Lower leg skin (tissue), 4 donors: ENCODE results near the gene MPL. TPM values are rescaled to one million over a fixed set of nuclear protein-coding genes. Genes with fewer than 3 reads are reported as not detected.

ENCODE experiments used
- DNase-seq, 2 donors: peaks; one replicate each; pipeline ENCODE4 v3.0.0-alpha.2; 2019; ENCODE audit warnings: low spot score in 2 of 2
- H3K4me3 ChIP-seq: fragments of 200-600 bp; sonication (generic); 2 replicates; pipeline ENCODE4 v1.5.1; 2017; ENCODE audit warnings: mild to moderate bottlenecking, low read depth; ENCODE audit not compliant: poor library complexity, severe bottlenecking
- CTCF ChIP-seq, 3 donors: fragments of 450-650 bp; IDR thresholded peaks; one replicate each; pipeline ENCODE4 v1.5.1; 2016; ENCODE audit warnings: antibody characterized with exemption in 3 of 3, mild to moderate bottlenecking in 3 of 3, moderate library complexity in 2 of 3
- POLR2A ChIP-seq, 2 donors: fragments of 450-650 bp; IDR thresholded peaks; one replicate each; pipeline ENCODE4 v1.6.1; 2016 to 2017; ENCODE audit warnings: antibody characterized with exemption in 2 of 2, mild to moderate bottlenecking in 1 of 2, moderate library complexity in 1 of 2
- WGBS, 2 donors: methylation state at CpG; one replicate each; pipeline ENCODE4 v1.1.5; 2018; 5-methylcytosine and 5-hydroxymethylcytosine counted together
- intact Hi-C: fragments of 100-400 bp; cut with DNase I; formaldehyde crosslinking; loops from one replicate; pipeline ENCODE4 v1.15.0; 2023; ENCODE audit warnings: low total_unique reads
- total RNA-seq, 4 donors: library from RNA; depleted of rRNA; stranded (reverse); fragments of >200 nt; gene quantifications; one replicate each; pipeline ENCODE4 v1.1.0, GENCODE V29; 2016

The MPL gene
- total RNA-seq, 4 donors from 2014 or later: 0.15 TPM; not detected in 3

DNA sequence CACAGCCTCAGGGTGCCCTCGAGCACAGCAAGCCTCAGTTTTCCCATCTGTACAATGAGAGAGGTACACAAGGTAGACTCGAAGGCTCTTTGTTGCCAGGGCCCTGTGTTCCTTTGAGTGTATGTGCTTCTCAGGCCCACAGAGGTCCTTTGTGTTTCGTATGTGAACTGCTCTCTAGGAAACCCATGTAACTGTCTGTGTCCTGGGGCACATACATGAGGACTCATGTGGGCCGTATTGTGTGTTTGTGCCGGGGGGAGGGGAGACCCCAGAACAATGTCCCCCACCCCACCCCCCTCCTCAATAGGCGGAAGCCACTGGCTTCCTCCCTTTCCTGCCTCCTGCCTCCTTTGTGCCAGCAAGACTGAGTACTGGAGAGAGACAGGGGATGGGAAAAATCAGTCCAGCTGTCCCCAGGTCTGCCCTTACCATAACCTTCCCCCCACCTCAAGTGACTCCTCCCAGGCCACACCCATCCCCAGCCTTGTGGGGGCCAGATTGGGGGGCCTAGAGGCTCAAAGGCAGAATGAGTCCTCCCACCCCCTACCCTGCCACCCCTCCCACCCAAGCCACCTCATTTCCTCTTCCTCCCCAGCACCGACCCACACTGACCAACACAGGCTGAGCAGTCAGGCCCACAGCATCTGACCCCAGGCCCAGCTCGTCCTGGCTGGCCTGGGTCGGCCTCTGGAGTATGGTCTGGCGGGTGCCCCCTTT lies 37.1 kb upstream of the MPL start, which contains the start of gene TIE1:
Gene TIE1, plus strand, starts transcription at position 605 of the 717 bp plus-strand sequence. Its CDS starts 90 bp downstream, at position 695.
- intact Hi-C loops: no loop called here
- no peak for DNase-seq
- no peak within 1 kb of the TSS for H3K4me3 ChIP-seq
- WGBS, 2 donors: 68 to 75% methylated on average over 10 of the region's 10 CpGs
- TF ChIP-seq CTCF (IDR thresholded peaks at IDR 0.05) (no peak), POLR2A (IDR thresholded peaks at IDR 0.05) (no peak)

GRCh38 chr1:43302201-43302600 lies 35.4 kb upstream of the MPL start:
- WGBS, 2 donors: 61 to 80% methylated on average over 1 of the region's 1 CpG
- DNase-seq: no peak
- intact Hi-C loops: no loop called here
- H3K4me3 ChIP-seq: no peak overlapping the region
- TF ChIP-seq CTCF (IDR thresholded peaks at IDR 0.05) (no peak), POLR2A (IDR thresholded peaks at IDR 0.05) (no peak)

DNA sequence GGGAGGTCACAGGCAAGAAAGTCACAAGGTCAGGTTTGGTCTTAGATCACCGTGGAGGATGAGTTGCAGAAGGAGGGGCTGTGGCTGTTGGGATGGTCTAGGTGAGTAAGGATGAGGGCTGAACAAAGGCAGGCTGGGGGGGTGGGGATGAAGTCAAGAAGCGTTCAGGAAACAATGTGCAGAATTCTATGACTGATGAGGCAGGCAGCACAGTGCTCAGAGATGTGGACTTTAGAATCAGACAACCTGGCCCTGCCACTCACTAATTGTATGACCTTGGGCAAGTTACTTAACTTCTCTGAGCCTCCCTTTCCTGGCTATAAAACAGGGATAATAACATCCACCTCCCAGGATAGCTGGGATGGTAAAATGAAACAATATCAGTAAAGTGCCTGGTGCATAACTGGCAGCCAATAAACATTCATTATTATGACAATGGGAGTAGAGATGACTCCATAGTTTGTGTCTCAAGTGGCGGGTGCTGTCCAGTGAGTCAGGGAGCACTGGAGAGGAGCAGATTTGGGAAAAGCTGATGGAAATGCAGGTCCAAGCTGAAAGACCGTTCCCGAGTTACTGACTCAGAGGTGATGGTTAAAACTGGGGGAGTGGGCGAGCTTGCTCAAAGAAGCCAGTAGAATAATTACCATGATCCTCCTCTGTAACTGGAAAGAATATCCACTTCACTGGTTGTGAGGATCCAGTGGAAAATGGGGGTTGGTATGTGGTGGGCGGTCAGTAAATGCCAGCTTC lies 34.7 kb upstream of the MPL start:
- H3K4me3 ChIP-seq: no peak overlapping the region
- no peak for TF ChIP-seq POLR2A (IDR thresholded peaks at IDR 0.05)
- intact Hi-C loops: no loop called here
- DNase-seq: no peak
- WGBS, 2 donors: 84 to 88% methylated on average over 7 of the region's 7 CpGs

DNA sequence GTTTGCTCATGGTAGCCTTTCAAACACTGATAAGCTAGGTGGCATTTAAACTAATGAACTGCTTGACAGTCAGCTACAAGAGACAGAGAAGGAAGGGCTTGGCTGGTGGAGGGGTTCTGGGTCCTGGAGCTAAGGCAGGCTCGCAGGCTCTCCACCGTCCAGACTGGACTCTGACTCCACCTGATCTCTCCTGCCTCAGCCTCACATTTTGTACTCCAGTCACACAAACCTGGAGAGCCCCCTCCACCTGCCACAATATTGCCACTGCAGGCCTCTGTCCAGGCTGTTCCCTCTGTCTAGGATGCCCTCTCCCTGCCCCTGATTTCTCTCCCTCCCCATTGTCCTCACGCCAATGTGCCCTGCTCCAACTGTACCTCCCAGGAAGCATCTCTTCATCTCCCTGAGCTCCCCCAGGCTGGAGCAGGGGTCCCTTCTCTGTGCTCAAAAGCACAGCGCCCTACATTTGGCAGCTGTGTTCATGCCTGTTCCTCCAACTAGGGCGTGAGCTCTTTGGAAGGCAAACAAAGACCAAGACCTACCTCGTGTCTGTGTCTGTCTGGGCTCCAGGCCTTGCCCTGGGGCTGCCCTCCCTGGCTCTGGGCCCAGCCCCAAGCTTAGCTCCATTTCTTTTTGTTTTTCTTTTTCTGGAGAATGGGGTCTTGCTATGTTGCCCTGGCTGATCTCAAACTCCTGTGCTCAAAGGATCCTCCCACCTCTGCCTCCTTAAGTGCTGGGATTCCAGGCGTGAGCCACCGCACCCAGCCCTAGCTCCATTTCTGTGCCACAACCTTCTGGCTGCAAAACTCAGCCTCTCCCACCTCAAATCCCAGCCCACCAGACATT lies 33.9 kb upstream of the MPL start:
- intact Hi-C loops: no loop called here
- H3K4me3 ChIP-seq: no peak overlapping the region
- WGBS, 2 donors: 68 to 70% methylated on average over 8 of the region's 8 CpGs
- TF ChIP-seq POLR2A (IDR thresholded peaks at IDR 0.05): no peak
- TF ChIP-seq CTCF (IDR thresholded peaks at IDR 0.05): no peak
- no peak for DNase-seq

- TF ChIP-seq CTCF (IDR thresholded peaks at IDR 0.05) (no peak), POLR2A (IDR thresholded peaks at IDR 0.05) (no peak)
- no peak for DNase-seq
- no peak overlapping the region for H3K4me3 ChIP-seq
- 52 to 56% methylated on average over 8 of the region's 8 CpGs for WGBS, 2 donors
- intact Hi-C loops: no loop called here
Measured at GRCh38 chr1:43304314-43304681, 33.3 kb upstream of the MPL start.
